Bronchial epithelial cell (primary cell): Measurements from ENCODE around the gene KLHL25. TPM values are rescaled to one million over a fixed set of nuclear protein-coding genes. Genes with fewer than 3 reads are reported as not detected.

ENCODE experiments used
- DNase-seq: peaks from one replicate; pipeline ENCODE4 v3.0.0-alpha.2; 2010; ENCODE audit warnings: low read depth
- FAIRE-seq: peaks from 2 replicates; lab custom pipeline; 2011; peaks lifted over from hg19 to GRCh38; lab: Jason Lieb, UNC
- H3K27me3 ChIP-seq: 2 replicates; pipeline ENCODE4 v1.5.1; 2011; ENCODE audit warnings: low read length; ENCODE audit not compliant: control insufficient read depth, insufficient read depth
- H3K36me3 ChIP-seq: 2 replicates; pipeline ENCODE4 v1.5.1; 2011; ENCODE audit warnings: low read length; ENCODE audit not compliant: control insufficient read depth, insufficient read depth
- H3K4me3 ChIP-seq: 2 replicates; pipeline ENCODE4 v1.5.1; 2011; ENCODE audit warnings: mild to moderate bottlenecking, low read depth, low read length, control low read depth
- CTCF ChIP-seq: IDR thresholded peaks from 2 replicates; pipeline ENCODE4 v1.5.1; 2011; ENCODE audit warnings: mild to moderate bottlenecking, moderate library complexity, low read length, control low read depth, inconsistent platforms; ENCODE audit not compliant: insufficient read depth, severe bottlenecking
- total RNA-seq: library from RNA; depleted of rRNA; stranded (reverse); fragments of >200 nt; gene quantifications from 2 replicates; pipeline ENCODE4 v1.2.1, GENCODE V29; 2014

The KLHL25 gene
- total RNA-seq, 1 donor from 2014 or later = 4.7 TPM

DNA sequence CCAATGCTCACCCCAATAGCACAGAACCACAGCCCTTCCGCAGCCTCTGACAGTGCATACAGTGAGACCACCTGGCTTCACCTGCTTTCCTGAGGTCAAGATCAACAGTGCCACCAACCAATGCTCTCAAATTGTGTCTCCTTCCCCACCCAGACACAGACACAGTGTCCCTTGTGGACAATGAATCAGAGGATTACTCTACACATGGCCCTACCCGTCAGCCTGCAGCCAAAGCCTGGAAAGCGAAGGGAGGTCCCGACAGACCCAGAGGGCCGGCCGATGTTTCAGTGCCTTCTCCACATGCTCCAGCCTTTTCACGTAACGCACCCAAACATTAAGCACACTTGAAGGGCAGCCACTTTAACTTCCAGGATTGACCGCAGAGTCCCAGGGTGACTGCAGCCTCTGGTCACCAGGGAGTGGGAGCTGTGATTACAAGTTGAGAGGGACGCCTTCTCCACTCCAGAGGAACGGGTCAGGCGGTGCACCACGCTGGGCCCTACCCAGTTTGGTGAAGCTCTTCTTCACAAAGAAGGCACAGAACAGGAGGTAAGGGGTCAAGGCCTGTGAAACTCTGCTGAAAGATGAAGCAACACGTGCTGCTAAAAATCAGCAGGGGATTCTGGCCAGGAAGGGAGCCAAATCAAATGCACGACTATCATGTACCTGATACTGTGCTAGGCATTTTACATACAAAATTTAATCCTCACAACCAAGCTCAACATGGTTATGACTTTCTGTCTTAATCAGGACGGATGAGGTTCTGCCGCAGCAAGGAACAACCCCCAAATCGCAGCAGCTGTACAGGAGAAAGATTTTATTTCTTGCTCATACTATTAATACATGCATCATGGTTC is 17.2 kb downstream of the KLHL25 start:
- H3K4me3 ChIP-seq = no peak overlapping the region
- TF ChIP-seq CTCF = no peak
- no peak for DNase-seq
- H3K27me3 ChIP-seq = no peaks in the 10 kb centered on the region
- no peaks in the 10 kb centered on the region for H3K36me3 ChIP-seq
- FAIRE-seq = no peak

DNA sequence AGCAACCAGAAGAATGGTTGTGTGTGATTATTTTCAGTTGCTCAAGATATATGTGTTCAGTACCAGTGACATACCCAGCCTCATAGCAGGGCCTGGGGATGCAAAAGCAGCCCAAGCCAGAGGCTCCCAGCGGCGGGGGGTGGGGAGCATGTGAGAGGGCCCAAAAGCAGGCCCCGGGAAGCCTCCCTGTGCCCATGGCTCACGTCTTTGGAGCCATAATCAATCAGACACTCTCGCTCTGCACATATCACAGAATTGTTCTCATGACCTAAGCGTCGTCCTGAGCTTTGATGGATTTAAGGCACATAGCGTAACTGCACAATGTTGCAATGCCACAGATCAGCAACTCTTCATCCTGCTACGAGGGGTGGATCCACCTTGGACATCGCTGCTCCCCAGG is 20.8 kb downstream of the KLHL25 start:
- Histone ChIP-seq H3K27me3 (no peaks in the 10 kb centered on the region), H3K4me3 (no peak overlapping the region), H3K36me3 (peaks cover 3% of the 10 kb centered on the region)
- no peak for TF ChIP-seq CTCF
- FAIRE-seq (peak; percentile 40), DNase-seq (no peak)

DNA sequence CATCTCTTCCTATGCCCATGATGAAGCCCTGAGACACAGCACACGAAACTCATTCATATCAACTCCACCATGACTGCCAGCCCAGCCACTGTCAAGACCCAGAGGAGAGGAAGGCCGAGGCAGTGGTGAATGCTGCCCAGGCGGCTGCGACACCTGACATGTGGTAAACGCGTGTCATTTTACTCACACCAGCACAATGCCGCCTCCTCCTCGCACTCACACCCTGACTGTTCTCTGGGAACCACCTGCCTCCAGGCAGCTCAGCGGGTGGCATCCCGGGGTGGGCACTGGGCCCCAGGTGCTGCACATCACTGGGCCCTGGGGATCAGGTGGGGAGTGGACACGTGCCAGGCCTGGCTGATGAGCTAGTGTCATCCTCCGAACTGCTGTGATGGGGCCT is 21.5 kb downstream of the KLHL25 start:
- Histone ChIP-seq H3K27me3 (no peaks in the 10 kb centered on the region), H3K36me3 (peaks cover 4% of the 10 kb centered on the region), H3K4me3 (no peak overlapping the region)
- no peak for DNase-seq
- no peak for FAIRE-seq
- no peak for TF ChIP-seq CTCF

- Histone ChIP-seq H3K4me3 (no peak overlapping the region), H3K27me3 (no peaks in the 10 kb centered on the region), H3K36me3 (peaks cover 5% of the 10 kb centered on the region)
- TF ChIP-seq CTCF = no peak
- FAIRE-seq (no peak), DNase-seq (peak; percentile 73)
Observed at GRCh38 chr15:85772668-85773067, 22.1 kb downstream of the KLHL25 start.

DNA sequence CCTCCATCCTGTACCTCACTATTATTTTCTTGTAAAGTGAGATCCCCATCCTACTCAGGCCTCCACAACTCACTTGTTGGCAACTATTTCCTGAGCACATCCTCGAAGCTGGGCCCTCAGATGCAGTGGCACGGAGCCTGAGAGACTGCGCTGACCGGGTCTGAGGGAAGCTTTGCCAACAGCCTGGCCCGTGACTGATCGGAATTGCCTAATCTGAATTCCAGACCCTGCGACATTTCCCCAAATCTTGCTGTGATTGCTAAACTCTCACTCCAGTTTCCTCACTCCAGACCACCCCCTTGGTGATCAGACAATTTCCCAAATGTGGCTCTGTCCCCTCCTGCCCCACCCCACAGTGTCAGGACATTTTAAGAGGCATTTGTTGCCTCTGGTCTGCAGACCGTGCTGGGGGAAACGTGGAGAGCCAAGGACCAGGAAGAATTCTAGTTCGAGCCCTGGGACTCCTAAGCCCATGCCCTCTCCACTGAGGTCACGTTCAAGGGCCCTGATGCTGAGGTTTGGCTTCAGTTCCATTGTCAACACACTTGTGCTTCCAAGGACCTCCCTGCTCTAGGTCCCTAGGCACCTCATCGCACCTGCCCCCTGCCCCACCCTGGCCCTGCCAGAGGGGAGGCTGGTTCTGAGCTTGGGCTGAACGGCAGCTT is 22.8 kb downstream of the KLHL25 start:
- no peak for DNase-seq
- Histone ChIP-seq H3K27me3 (no peaks in the 10 kb centered on the region), H3K4me3 (no peak overlapping the region), H3K36me3 (peaks cover 5% of the 10 kb centered on the region)
- no peak for FAIRE-seq
- TF ChIP-seq CTCF = no peak
